Body of pancreas (tissue), 4 donors: ENCODE data around the gene ACTR1A.

Experiments used
- POLR2A ChIP-seq, 3 donors: fragments of 450-650 bp; IDR thresholded peaks; one replicate each; pipeline ENCODE4 v1.6.1; 2016; ENCODE audit warnings: antibody characterized with exemption in 3 of 3, mild to moderate bottlenecking in 2 of 3
- TF ChIP-seq, protein P1 (sequence below), 7 experiments: fragments of 450-650 bp in 4 of 7; fragments of 200-600 bp in 3 of 7; sonication (generic) in 3 of 7; IDR thresholded peaks; one replicate each; pipeline ENCODE4 v1.5.1; 2016 to 2019; ENCODE audit warnings: antibody characterized with exemption in 7 of 7

DNA sequence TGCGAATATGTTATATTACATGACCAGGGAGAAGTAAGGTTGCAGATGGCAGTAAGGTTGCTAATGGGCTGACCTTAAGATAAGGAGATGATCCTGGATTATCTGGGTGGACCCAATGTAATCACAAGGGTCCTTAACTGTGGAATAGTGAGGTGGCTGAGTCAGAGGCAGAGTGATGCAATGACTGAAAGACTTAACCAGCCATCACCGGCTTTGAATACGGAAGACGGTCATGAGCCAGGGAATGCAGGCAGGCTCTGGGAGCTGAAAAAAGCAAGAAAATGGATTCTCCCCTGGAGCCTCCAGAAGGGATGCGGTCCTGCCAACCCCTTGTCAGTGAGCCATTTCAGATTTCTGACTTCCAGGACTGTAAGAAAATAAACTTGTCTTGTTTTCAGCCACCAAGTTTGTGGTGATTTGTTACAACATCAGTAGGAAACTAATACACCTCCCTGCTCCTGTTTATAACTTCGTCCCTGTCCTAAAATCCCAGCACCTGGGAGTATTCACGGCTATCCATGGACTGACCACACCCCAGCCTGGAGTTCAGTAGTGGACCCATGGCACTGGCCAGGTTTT is 46.5 kb downstream of the ACTR1A start:
- no peak for TF ChIP-seq POLR2A (IDR thresholded peaks at IDR 0.05)
- TF ChIP-seq, protein P1, sequence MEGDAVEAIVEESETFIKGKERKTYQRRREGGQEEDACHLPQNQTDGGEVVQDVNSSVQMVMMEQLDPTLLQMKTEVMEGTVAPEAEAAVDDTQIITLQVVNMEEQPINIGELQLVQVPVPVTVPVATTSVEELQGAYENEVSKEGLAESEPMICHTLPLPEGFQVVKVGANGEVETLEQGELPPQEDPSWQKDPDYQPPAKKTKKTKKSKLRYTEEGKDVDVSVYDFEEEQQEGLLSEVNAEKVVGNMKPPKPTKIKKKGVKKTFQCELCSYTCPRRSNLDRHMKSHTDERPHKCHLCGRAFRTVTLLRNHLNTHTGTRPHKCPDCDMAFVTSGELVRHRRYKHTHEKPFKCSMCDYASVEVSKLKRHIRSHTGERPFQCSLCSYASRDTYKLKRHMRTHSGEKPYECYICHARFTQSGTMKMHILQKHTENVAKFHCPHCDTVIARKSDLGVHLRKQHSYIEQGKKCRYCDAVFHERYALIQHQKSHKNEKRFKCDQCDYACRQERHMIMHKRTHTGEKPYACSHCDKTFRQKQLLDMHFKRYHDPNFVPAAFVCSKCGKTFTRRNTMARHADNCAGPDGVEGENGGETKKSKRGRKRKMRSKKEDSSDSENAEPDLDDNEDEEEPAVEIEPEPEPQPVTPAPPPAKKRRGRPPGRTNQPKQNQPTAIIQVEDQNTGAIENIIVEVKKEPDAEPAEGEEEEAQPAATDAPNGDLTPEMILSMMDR (IDR thresholded peaks at IDR 0.05): no peak
